ENCODE measurements around the gene SERPIND1.

GRCh38 chr22:20833225-20833665 lies 59.3 kb downstream of the SERPIND1 start:
- TF ChIP-seq POLR2A (IDR thresholded peaks at IDR 0.05) (no peak), CTCF (IDR thresholded peaks at IDR 0.05) (no peak)
